Heart left ventricle (tissue), 13 donors: ENCODE results near the gene RIOX2.

Source experiments
- CTCF ChIP-seq, 12 donors: fragments of 200-600 bp; sonication (generic) in 4 of 12; IDR thresholded peaks; one replicate each; pipeline versions ENCODE4 v1.5.0 to v1.8.0; 2018 to 2022; ENCODE audit warnings: antibody characterized with exemption in 12 of 12, mild to moderate bottlenecking in 5 of 12
- POLR2A ChIP-seq, 2 donors: fragments of 450-650 bp; IDR thresholded peaks; one replicate each; pipeline ENCODE4 v1.6.1; 2017; ENCODE audit warnings: antibody characterized with exemption in 2 of 2, mild to moderate bottlenecking in 2 of 2, moderate library complexity in 2 of 2
- donor health status: ischemic (EF 13 %, LVEDD 7.1; RV severe dilation, severe dysfunction).
- donor health status: DM: no; HTN: yes; CAD: no.
- donor health status: DM: no; HTN: no; CAD: no.
- donor health status: ischemic (EF 25% LVEDD 6.9; RV normal size, moderate dysfunction).
- donor health status: ischemic (EF 25% LVEDD 5.7; RV mildly dilated, moderate dysfunction).
- donor health status: ischemic (EF 35%, LVEDD 5.7; RV mildly dilated, moderate dysfunction).
- donor health status: nonischemic (EF 11% LVEDD 7.7; RV severe dilation, severe dysfunction).
- donor health status: DM: yes; HTN: yes; CAD: no.
- donor health status: PGD.
- donor health status: ischemic (EF 29% LVEDD 5.4; RV normal size, mild dysfunction).
- donor health status: nonischemic (EF 23%, LVEDD 6.1; RV moderate dilation, normal function).

GRCh38 chr3:97987306-97987705, 15.1 kb upstream of the RIOX2 start:
- TF ChIP-seq POLR2A (IDR thresholded peaks at IDR 0.05) (no peak), CTCF (IDR thresholded peaks at IDR 0.05) (no peak)
